HEK293 (cell line): ENCODE data around the gene HOXA10.
A peak's percentile ranks its signal among the peaks of the same experiment; 100 is the strongest.

Experiments
- CTCF ChIA-PET: fragments of 350-600 bp; formaldehyde crosslinking; extraction: SDS; loops from one replicate; lab custom pipeline; 2021; ENCODE audit warnings: antibody characterized with exemption; lab: Yijun Ruan, JAX
- POLR2A ChIA-PET: fragments of 300-600 bp; formaldehyde crosslinking; extraction: SDS; loops from one replicate; lab custom pipeline; 2020; ENCODE audit warnings: antibody characterized with exemption, inconsistent platforms; lab: Yijun Ruan, JAX
- H3K27ac ChIP-seq: fragments of 200-500 bp; sonication (Bioruptor generic); 2 replicates; pipeline ENCODE4 v1.5.1; 2014; ENCODE audit warnings: low read depth, low read length, control low read depth, inconsistent platforms; ENCODE audit errors: extremely low read depth
- H3K36me3 ChIP-seq, 2 experiments: fragments of 200-500 bp in 1 of 2; sonication (Bioruptor generic) in 1 of 2; 1 replicate in 1 of 2; 2 replicates in 1 of 2; pipeline ENCODE4 v1.5.1; 2014 to 2017; ENCODE audit warnings: inconsistent platforms in 2 of 2, low read length in 2 of 2; ENCODE audit not compliant: control insufficient read depth in 2 of 2, insufficient read depth in 1 of 2
- H3K4me1 ChIP-seq: fragments of 200-500 bp; sonication (Bioruptor generic); 2 replicates; pipeline ENCODE4 v1.5.1; 2014; ENCODE audit warnings: mild to moderate bottlenecking, low read length, inconsistent platforms; ENCODE audit not compliant: control insufficient read depth, insufficient read depth
- H3K4me3 ChIP-seq: 2 replicates; pipeline ENCODE4 v1.5.1; 2011; ENCODE audit warnings: low read depth, mild to moderate bottlenecking, control low read depth, low read length, moderate library complexity
- H3K9me3 ChIP-seq: fragments of 200-500 bp; sonication (Bioruptor generic); 2 replicates; pipeline ENCODE4 v1.5.1; 2014; ENCODE audit warnings: low read depth, low read length, inconsistent platforms; ENCODE audit not compliant: control insufficient read depth, insufficient read depth
- HOXA7 ChIP-seq: sonication (generic); formaldehyde crosslinking; IDR thresholded peaks from 2 replicates; pipeline ENCODE4 v1.8.1; 2022; ENCODE audit warnings: missing genetic modification reagents, borderline replicate concordance
- HOXC10 ChIP-seq: sonication (generic); formaldehyde crosslinking; IDR thresholded peaks from 2 replicates; pipeline ENCODE4 v1.8.1; 2023; ENCODE audit warnings: mild to moderate bottlenecking, missing genetic modification reagents
- SP2 ChIP-seq: fragments of 450-650 bp; formaldehyde crosslinking; IDR thresholded peaks from 2 replicates; pipeline ENCODE4 v1.5.1; 2016; ENCODE audit warnings: missing biosample characterization, missing genetic modification characterization
- ZBTB1 ChIP-seq: fragments of 450-650 bp; formaldehyde crosslinking; IDR thresholded peaks from 2 replicates; pipeline ENCODE4 v1.5.1; 2016; ENCODE audit warnings: missing biosample characterization, missing genetic modification characterization
- ZFP37 ChIP-seq: fragments of 450-650 bp; formaldehyde crosslinking; IDR thresholded peaks from 2 replicates; pipeline ENCODE4 v1.5.1; 2016; ENCODE audit warnings: missing biosample characterization, missing genetic modification characterization
- ZIC2 ChIP-seq: fragments of 450-650 bp; formaldehyde crosslinking; IDR thresholded peaks from 2 replicates; pipeline ENCODE4 v1.5.1; 2016; ENCODE audit warnings: missing biosample characterization, missing genetic modification characterization
- ZNF114 ChIP-seq: fragments of 450-650 bp; formaldehyde crosslinking; IDR thresholded peaks from 2 replicates; pipeline ENCODE4 v1.5.0; 2017; ENCODE audit warnings: missing biosample characterization, missing genetic modification characterization
- ZNF184 ChIP-seq: fragments of 450-650 bp; IDR thresholded peaks from 2 replicates; pipeline ENCODE4 v1.5.1; 2018; ENCODE audit warnings: missing biosample characterization, mild to moderate bottlenecking, missing genetic modification characterization
- ZNF2 ChIP-seq: fragments of 450-650 bp; formaldehyde crosslinking; IDR thresholded peaks from 2 replicates; pipeline ENCODE4 v1.5.1; 2016; ENCODE audit warnings: missing biosample characterization, missing genetic modification characterization
- ZNF350 ChIP-seq: fragments of 450-650 bp; formaldehyde crosslinking; IDR thresholded peaks from 2 replicates; pipeline ENCODE4 v1.5.0; 2017; ENCODE audit warnings: missing biosample characterization, mild to moderate bottlenecking, missing genetic modification characterization
- ZNF416 ChIP-seq: fragments of 450-650 bp; formaldehyde crosslinking; IDR thresholded peaks from 2 replicates; pipeline ENCODE4 v1.5.1; 2016; ENCODE audit warnings: missing biosample characterization, missing genetic modification characterization
- ZNF426 ChIP-seq: fragments of 450-650 bp; formaldehyde crosslinking; IDR thresholded peaks from 2 replicates; pipeline ENCODE4 v1.5.1; 2017; ENCODE audit warnings: missing biosample characterization, missing genetic modification characterization, mild to moderate bottlenecking, inconsistent platforms, moderate library complexity
- ZNF510 ChIP-seq: fragments of 450-650 bp; formaldehyde crosslinking; IDR thresholded peaks from 2 replicates; pipeline ENCODE4 v1.5.1; 2018; ENCODE audit warnings: mild to moderate bottlenecking, missing genetic modification characterization, missing biosample characterization; ENCODE audit not compliant: insufficient replicate concordance
- ZNF571 ChIP-seq: fragments of 450-650 bp; formaldehyde crosslinking; IDR thresholded peaks from 2 replicates; pipeline ENCODE4 v1.5.0; 2017; ENCODE audit warnings: missing biosample characterization, missing genetic modification characterization
- ZNF658 ChIP-seq: fragments of 450-650 bp; formaldehyde crosslinking; IDR thresholded peaks from 2 replicates; pipeline ENCODE4; 2016; ENCODE audit warnings: missing biosample characterization, missing genetic modification characterization
- ZNF664 ChIP-seq: fragments of 450-650 bp; formaldehyde crosslinking; IDR thresholded peaks from 2 replicates; pipeline ENCODE4 v1.5.1; 2016; ENCODE audit warnings: missing biosample characterization, missing genetic modification characterization
- ZNF707 ChIP-seq: fragments of 450-650 bp; formaldehyde crosslinking; IDR thresholded peaks from 2 replicates; pipeline ENCODE4 v1.5.1; 2016; ENCODE audit warnings: missing biosample characterization, missing genetic modification characterization
- ZNF776 ChIP-seq: fragments of 450-650 bp; formaldehyde crosslinking; IDR thresholded peaks from 2 replicates; pipeline ENCODE4 v1.5.0; 2017; ENCODE audit warnings: missing biosample characterization, missing genetic modification characterization, borderline replicate concordance
- ZNF791 ChIP-seq: fragments of 450-650 bp; formaldehyde crosslinking; IDR thresholded peaks from 2 replicates; pipeline ENCODE4 v1.5.1; 2016; ENCODE audit warnings: missing biosample characterization, missing genetic modification characterization
- TF ChIP-seq, protein P1 (sequence below): fragments of 450-650 bp; formaldehyde crosslinking; IDR thresholded peaks from 2 replicates; pipeline ENCODE4 v1.5.1; 2016; ENCODE audit warnings: missing biosample characterization, missing genetic modification characterization
- TF ChIP-seq, protein P2 (sequence below): fragments of 450-650 bp; formaldehyde crosslinking; conservative IDR thresholded peaks from 2 replicates; pipeline ENCODE4 v1.5.1; 2016; ENCODE audit warnings: low read depth, missing biosample characterization, missing genetic modification characterization
- TF ChIP-seq, protein P3 (sequence below): fragments of 450-650 bp; formaldehyde crosslinking; IDR thresholded peaks from 2 replicates; pipeline ENCODE4 v1.5.1; 2017; ENCODE audit warnings: missing biosample characterization, missing genetic modification characterization
- TF ChIP-seq, protein P4 (sequence below): fragments of 450-650 bp; formaldehyde crosslinking; IDR thresholded peaks from 2 replicates; pipeline ENCODE4 v1.5.1; 2016; ENCODE audit warnings: missing biosample characterization, missing genetic modification characterization
- TF ChIP-seq, protein P5 (sequence below): fragments of 450-650 bp; formaldehyde crosslinking; IDR thresholded peaks from 2 replicates; pipeline ENCODE4 v1.5.1; 2016; ENCODE audit warnings: missing biosample characterization, missing genetic modification characterization
- TF ChIP-seq, protein P6 (sequence below): fragments of 450-650 bp; IDR thresholded peaks from 2 replicates; pipeline ENCODE4 v1.5.1; 2018; ENCODE audit warnings: missing biosample characterization, mild to moderate bottlenecking, missing genetic modification characterization

Gene HOXA10

DNA sequence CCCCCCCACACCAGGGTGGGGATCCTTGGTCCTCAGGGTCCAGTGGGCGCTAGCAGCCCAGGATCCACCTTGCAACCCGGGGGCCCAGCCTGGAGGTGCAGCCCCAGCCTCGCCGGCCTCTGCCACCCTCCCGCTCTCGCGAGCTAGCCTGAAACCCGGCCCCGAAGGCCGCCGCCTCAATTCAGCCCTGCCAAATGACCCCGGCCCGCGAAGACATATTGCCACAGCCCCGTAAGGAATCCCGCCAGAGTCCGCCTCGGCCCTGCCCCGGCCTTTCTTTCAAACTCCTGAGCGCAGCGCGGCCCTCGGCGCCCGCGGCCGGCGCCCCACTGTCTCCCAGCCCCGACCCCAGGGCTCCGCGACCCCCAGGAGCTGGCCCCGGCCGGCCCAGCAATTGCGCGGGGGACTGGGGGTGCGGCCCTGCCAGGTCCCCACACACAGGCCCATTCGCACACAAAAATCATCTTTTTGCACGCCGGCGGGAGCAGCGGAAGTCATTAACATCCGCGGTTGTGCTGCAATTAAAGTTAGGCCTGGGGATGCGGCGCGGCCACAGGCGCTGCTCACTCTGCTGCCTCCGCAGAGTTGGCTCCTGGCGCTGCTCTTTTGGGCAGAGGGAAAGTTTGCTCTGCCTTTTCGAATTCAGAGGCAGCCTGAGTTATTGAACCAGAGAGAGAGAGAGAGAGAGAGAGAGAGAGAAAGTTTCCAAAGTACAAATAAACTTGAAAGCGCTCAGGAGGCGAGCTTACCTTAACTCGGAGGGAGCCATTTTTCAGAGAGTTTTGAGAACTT, 34.6 kb downstream of the HOXA10 start (continued):
- TF ChIP-seq ZBTB1 (no peak), ZNF184 (tag by site-specific recombination) (no peak), ZNF114 (tag by site-specific recombination) (no peak), ZIC2 (tag by site-specific recombination) (no peak), SP2 (tag by site-specific recombination) (peak; percentile 10; the same call in 1 of the 2 replicates), ZNF571 (tag by site-specific recombination) (no peak), ZNF664 (tag by site-specific recombination) (no peak; the same call in 1 of the 2 replicates), ZNF791 (no peak)
- TF ChIP-seq, protein P1, sequence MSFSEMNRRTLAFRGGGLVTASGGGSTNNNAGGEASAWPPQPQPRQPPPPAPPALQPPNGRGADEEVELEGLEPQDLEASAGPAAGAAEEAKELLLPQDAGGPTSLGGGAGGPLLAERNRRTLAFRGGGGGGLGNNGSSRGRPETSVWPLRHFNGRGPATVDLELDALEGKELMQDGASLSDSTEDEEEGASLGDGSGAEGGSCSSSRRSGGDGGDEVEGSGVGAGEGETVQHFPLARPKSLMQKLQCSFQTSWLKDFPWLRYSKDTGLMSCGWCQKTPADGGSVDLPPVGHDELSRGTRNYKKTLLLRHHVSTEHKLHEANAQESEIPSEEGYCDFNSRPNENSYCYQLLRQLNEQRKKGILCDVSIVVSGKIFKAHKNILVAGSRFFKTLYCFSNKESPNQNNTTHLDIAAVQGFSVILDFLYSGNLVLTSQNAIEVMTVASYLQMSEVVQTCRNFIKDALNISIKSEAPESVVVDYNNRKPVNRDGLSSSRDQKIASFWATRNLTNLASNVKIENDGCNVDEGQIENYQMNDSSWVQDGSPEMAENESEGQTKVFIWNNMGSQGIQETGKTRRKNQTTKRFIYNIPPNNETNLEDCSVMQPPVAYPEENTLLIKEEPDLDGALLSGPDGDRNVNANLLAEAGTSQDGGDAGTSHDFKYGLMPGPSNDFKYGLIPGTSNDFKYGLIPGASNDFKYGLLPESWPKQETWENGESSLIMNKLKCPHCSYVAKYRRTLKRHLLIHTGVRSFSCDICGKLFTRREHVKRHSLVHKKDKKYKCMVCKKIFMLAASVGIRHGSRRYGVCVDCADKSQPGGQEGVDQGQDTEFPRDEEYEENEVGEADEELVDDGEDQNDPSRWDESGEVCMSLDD (tag by site-specific recombination) = peak; percentile 51; the same call in 1 of the 2 replicates
- TF ChIP-seq, protein P2, sequence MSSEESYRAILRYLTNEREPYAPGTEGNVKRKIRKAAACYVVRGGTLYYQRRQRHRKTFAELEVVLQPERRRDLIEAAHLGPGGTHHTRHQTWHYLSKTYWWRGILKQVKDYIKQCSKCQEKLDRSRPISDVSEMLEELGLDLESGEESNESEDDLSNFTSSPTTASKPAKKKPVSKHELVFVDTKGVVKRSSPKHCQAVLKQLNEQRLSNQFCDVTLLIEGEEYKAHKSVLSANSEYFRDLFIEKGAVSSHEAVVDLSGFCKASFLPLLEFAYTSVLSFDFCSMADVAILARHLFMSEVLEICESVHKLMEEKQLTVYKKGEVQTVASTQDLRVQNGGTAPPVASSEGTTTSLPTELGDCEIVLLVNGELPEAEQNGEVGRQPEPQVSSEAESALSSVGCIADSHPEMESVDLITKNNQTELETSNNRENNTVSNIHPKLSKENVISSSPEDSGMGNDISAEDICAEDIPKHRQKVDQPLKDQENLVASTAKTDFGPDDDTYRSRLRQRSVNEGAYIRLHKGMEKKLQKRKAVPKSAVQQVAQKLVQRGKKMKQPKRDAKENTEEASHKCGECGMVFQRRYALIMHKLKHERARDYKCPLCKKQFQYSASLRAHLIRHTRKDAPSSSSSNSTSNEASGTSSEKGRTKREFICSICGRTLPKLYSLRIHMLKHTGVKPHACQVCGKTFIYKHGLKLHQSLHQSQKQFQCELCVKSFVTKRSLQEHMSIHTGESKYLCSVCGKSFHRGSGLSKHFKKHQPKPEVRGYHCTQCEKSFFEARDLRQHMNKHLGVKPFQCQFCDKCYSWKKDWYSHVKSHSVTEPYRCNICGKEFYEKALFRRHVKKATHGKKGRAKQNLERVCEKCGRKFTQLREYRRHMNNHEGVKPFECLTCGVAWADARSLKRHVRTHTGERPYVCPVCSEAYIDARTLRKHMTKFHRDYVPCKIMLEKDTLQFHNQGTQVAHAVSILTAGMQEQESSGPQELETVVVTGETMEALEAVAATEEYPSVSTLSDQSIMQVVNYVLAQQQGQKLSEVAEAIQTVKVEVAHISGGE = no peak

DNA sequence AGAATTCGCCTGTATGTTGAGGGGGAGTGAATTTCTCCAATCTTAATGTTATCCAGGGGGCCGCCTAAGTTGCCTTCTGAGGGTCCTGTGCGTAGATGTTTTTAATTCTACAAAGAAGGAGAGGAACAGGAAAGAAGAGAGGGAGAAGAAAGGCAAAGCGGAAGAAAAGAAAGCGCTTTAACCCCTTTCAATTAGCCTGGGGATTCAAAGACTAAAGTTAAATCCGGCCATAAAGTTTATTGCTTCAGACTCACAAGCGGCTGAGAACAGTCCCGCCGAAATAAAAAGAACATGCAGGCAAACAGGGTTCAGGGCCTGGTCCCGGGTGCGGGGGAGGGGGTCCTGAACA, 35.2 kb downstream of the HOXA10 start:
- ChIA-PET CTCF (no interaction called here), POLR2A (interaction anchor here (0.6 kb wide), 1 partner anchor 18 kb away, joined by 3 read pairs; no protein-coding TSS in a partner anchor)
- peaks cover 0 to 34% of the 10 kb centered on the region in 2 experiments; a peak in 1 of 3 replicates for H3K36me3 ChIP-seq
- H3K4me3 ChIP-seq = no peak overlapping the region
- no peaks in the 10 kb centered on the region for H3K9me3 ChIP-seq
- peak overlapping the region; percentile 98; the same call in 1 of the 2 replicates for H3K27ac ChIP-seq
- peaks cover 38% of the 10 kb centered on the region for H3K4me1 ChIP-seq
- TF ChIP-seq, protein P3, sequence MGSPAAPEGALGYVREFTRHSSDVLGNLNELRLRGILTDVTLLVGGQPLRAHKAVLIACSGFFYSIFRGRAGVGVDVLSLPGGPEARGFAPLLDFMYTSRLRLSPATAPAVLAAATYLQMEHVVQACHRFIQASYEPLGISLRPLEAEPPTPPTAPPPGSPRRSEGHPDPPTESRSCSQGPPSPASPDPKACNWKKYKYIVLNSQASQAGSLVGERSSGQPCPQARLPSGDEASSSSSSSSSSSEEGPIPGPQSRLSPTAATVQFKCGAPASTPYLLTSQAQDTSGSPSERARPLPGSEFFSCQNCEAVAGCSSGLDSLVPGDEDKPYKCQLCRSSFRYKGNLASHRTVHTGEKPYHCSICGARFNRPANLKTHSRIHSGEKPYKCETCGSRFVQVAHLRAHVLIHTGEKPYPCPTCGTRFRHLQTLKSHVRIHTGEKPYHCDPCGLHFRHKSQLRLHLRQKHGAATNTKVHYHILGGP (tag by site-specific recombination) = no peak
- TF ChIP-seq ZNF350 (tag by site-specific recombination) = no peak
- no peak for TF ChIP-seq ZNF510 (tag by site-specific recombination)
- TF ChIP-seq HOXA7 (CRISPR knock-in tag) = no peak
- TF ChIP-seq, protein P4, sequence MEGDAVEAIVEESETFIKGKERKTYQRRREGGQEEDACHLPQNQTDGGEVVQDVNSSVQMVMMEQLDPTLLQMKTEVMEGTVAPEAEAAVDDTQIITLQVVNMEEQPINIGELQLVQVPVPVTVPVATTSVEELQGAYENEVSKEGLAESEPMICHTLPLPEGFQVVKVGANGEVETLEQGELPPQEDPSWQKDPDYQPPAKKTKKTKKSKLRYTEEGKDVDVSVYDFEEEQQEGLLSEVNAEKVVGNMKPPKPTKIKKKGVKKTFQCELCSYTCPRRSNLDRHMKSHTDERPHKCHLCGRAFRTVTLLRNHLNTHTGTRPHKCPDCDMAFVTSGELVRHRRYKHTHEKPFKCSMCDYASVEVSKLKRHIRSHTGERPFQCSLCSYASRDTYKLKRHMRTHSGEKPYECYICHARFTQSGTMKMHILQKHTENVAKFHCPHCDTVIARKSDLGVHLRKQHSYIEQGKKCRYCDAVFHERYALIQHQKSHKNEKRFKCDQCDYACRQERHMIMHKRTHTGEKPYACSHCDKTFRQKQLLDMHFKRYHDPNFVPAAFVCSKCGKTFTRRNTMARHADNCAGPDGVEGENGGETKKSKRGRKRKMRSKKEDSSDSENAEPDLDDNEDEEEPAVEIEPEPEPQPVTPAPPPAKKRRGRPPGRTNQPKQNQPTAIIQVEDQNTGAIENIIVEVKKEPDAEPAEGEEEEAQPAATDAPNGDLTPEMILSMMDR (tag by site-specific recombination) = no peak
- TF ChIP-seq, protein P5, sequence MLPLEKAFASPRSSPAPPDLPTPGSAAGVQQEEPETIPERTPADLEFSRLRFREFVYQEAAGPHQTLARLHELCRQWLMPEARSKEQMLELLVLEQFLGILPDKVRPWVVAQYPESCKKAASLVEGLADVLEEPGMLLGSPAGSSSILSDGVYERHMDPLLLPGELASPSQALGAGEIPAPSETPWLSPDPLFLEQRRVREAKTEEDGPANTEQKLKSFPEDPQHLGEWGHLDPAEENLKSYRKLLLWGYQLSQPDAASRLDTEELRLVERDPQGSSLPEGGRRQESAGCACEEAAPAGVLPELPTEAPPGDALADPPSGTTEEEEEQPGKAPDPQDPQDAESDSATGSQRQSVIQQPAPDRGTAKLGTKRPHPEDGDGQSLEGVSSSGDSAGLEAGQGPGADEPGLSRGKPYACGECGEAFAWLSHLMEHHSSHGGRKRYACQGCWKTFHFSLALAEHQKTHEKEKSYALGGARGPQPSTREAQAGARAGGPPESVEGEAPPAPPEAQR (tag by site-specific recombination) = no peak
- TF ChIP-seq HOXC10 (CRISPR knock-in tag) = no peak
- TF ChIP-seq ZNF776 (tag by site-specific recombination) = no peak
- TF ChIP-seq ZNF2 (tag by site-specific recombination) = no peak
- TF ChIP-seq, protein P6, sequence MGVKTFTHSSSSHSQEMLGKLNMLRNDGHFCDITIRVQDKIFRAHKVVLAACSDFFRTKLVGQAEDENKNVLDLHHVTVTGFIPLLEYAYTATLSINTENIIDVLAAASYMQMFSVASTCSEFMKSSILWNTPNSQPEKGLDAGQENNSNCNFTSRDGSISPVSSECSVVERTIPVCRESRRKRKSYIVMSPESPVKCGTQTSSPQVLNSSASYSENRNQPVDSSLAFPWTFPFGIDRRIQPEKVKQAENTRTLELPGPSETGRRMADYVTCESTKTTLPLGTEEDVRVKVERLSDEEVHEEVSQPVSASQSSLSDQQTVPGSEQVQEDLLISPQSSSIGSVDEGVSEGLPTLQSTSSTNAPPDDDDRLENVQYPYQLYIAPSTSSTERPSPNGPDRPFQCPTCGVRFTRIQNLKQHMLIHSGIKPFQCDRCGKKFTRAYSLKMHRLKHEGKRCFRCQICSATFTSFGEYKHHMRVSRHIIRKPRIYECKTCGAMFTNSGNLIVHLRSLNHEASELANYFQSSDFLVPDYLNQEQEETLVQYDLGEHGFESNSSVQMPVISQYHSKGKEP (tag by site-specific recombination) = no peak
- TF ChIP-seq ZNF658 = no peak
- peak; percentile 5; the same call in 1 of the 2 replicates for TF ChIP-seq ZNF426 (tag by site-specific recombination)
- TF ChIP-seq ZNF416 (tag by site-specific recombination) = no peak
- TF ChIP-seq ZFP37 (tag by site-specific recombination) = peak; percentile 16; the same call in 1 of the 2 replicates
- no peak for TF ChIP-seq ZNF707 (tag by site-specific recombination)
